Activated T-cell treated with anti-CD3 and anti-CD28 coated beads, Interleukin-2, amount 50 U/mL, for 24 hours (primary cell): ENCODE results near the gene TRAPPC8.
"Not testable (repeated sequence)": the region's sequence is repeated elsewhere in the genome, so short reads cannot be mapped to it uniquely, and the experiment has no call there.

ENCODE experiments used
- DNase-seq: peaks from one replicate; pipeline ENCODE4 v3.0.0-alpha.2; 2020
- H3K27ac Mint-ChIP-seq: 2 replicates; pipeline ENCODE4 v1.8.0; 2020; ENCODE audit warnings: mild to moderate bottlenecking, mixed read lengths
- H3K27me3 Mint-ChIP-seq: 2 replicates; pipeline ENCODE4 v1.8.0; 2020; ENCODE audit warnings: mixed read lengths
- H3K36me3 Mint-ChIP-seq: 2 replicates; pipeline ENCODE4 v1.8.0; 2020; ENCODE audit warnings: low read depth, mixed read lengths
- H3K4me1 Mint-ChIP-seq: 2 replicates; pipeline ENCODE4 v1.8.0; 2020; ENCODE audit warnings: low read depth, mixed read lengths
- H3K4me3 Mint-ChIP-seq: 2 replicates; pipeline ENCODE4 v1.8.0; 2020; ENCODE audit warnings: mild to moderate bottlenecking, moderate library complexity, mixed read lengths
- H3K9me3 Mint-ChIP-seq: 2 replicates; pipeline ENCODE4 v1.8.0; 2020; ENCODE audit warnings: mixed read lengths

TRAPPC8 gene

DNA sequence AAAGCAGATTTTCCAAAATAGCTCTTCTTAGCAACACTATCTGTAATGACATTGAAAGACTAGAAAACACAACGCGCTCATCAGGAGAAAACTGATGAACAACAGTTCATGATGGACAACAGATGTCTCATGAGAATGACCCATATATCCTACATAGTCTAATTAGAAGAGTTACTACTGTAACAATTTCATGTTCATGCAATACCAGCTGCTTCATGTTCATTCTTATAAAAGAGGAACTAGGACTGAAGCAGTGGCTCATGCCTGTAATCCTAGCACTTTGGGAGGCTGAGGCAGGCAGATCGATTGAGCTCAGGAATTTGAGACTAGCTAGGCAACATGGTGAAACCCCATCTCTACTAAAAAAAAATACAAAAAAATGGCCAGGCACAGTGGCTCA lies 22.7 kb downstream of the TRAPPC8 start:
- peaks cover 68% of the 10 kb centered on the region for H3K36me3 Mint-ChIP-seq
- H3K4me1 Mint-ChIP-seq: peaks cover 12% of the 10 kb centered on the region

DNA sequence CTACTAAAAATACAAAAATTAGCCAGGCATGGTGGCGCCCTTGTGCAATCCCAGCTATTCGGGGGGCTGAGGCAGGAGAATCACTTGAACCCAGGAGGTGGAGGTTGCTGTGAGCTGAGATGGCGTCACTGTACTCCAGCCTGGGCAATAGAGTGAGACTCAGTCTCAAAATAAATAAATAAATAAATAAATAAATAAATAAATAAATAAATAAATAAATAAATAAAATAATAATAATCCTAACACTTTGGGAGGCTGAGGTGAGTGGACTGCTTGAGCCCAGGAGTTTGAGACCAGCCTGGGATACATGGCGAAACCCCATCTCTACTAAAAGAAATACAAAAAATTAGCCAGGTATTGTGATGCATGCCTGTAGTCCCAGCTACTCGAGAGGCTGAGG lies 23.6 kb downstream of the TRAPPC8 start:
- not testable (repeated sequence) for H3K27me3 Mint-ChIP-seq, H3K4me3 Mint-ChIP-seq, H3K9me3 Mint-ChIP-seq, DNase-seq, H3K27ac Mint-ChIP-seq
- Mint-ChIP-seq H3K4me1 (peaks cover 12% of the 10 kb centered on the region), H3K36me3 (peaks cover 67% of the 10 kb centered on the region)

More for the DNA sequence above, 22.7 kb downstream of the TRAPPC8 start:
- Mint-ChIP-seq H3K4me3 (no peak overlapping the region), H3K9me3 (no peaks in the 10 kb centered on the region), H3K27ac (no peak overlapping the region), H3K27me3 (no peaks in the 10 kb centered on the region)
- no peak for DNase-seq

DNA sequence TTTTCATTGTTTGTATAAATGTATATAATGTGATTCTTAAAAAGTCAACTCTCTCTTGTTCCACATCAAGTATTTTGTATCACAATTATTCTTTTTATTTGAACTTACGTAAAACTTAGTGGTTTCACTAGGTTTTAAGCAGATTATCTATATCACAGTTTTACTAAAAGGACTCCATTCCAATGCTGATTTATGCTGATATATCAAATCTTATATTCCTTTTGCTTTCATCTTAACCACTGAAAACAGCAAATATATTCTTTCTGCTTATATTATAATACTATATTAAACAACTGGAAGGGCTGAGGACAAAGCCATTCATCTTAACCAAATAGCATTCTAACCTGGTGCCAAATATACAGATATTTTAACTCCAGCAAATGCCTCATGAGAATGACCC lies 24.2 kb downstream of the TRAPPC8 start:
- DNase-seq: no peak
- H3K27me3 Mint-ChIP-seq: no peaks in the 10 kb centered on the region
- no peak overlapping the region for H3K4me3 Mint-ChIP-seq
- H3K4me1 Mint-ChIP-seq: peaks cover 12% of the 10 kb centered on the region
- H3K9me3 Mint-ChIP-seq: no peaks in the 10 kb centered on the region
- peaks cover 70% of the 10 kb centered on the region for H3K36me3 Mint-ChIP-seq
- no peak overlapping the region for H3K27ac Mint-ChIP-seq

DNA sequence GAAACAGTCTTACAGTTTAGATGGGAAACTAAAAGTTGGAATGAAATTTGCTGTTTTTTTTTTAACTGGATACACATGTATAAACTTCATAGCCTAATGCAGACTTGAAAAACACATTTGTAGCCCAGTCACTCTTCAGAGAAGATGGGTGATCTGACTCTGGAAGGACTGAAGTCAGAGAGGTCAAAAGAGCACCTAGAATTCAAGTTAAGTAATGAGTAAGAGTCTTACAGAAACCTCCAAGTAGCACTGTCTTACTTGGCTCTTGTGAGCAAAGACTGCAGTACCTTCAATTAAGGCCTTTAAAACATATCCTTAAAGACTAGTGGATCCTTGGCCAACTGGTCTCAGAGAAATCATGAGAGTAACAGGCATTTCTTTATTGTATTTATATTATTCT lies 41.9 kb downstream of the TRAPPC8 start:
- H3K4me1 Mint-ChIP-seq: peaks cover under 1% of the 10 kb centered on the region
- peaks cover 82% of the 10 kb centered on the region for H3K36me3 Mint-ChIP-seq
- no peaks in the 10 kb centered on the region for H3K9me3 Mint-ChIP-seq
- no peak overlapping the region for H3K4me3 Mint-ChIP-seq
- no peak for DNase-seq
- H3K27me3 Mint-ChIP-seq: no peaks in the 10 kb centered on the region
- no peak overlapping the region for H3K27ac Mint-ChIP-seq

DNA sequence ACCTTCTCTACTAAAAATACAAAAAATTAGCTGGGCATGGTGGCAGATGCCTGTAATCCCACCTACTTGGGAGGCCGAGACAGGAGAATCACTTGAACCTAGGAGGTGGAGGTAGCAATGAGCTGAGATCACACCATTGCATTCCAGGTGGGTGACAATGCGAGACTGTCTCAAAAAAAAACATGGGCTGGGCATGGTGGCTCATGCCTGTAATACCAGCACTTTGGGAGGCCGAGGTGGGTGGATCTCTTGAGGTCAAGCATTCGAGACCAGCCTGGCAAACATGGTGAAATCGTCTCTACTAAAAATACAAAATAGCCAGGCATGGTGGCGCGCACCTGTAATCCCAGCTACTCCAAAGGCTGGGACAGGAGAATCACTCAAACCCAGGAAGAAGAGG lies 43.2 kb downstream of the TRAPPC8 start:
- DNase-seq, H3K27ac Mint-ChIP-seq, H3K4me3 Mint-ChIP-seq, H3K4me1 Mint-ChIP-seq, H3K27me3 Mint-ChIP-seq, H3K9me3 Mint-ChIP-seq: not testable (repeated sequence)
- peaks cover 81% of the 10 kb centered on the region for H3K36me3 Mint-ChIP-seq

DNA sequence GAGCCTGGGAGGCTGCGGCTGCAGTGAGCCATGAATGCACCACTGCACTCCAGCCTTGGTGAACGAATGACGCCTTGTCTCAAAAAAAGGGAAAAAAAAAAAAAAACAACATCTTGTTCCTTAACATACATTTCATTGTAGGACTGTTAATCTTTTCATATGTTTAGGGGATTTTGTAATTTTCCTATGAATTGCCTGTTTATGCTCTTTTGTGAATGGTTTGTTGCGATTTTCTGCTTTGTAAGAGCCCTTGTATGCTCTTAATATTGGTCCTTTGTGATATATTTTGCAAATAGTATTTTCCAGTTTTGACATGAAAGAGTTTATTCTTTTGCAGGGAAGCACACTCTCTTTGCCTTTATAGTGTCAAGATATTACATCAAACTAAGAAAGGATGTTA lies 50.0 kb downstream of the TRAPPC8 start:
- no peaks in the 10 kb centered on the region for H3K9me3 Mint-ChIP-seq
- H3K27me3 Mint-ChIP-seq: no peaks in the 10 kb centered on the region
- DNase-seq: no peak
- peaks cover 3% of the 10 kb centered on the region for H3K4me1 Mint-ChIP-seq
- no peak overlapping the region for H3K4me3 Mint-ChIP-seq
- no peak overlapping the region for H3K27ac Mint-ChIP-seq
- H3K36me3 Mint-ChIP-seq: peaks cover 83% of the 10 kb centered on the region

DNA sequence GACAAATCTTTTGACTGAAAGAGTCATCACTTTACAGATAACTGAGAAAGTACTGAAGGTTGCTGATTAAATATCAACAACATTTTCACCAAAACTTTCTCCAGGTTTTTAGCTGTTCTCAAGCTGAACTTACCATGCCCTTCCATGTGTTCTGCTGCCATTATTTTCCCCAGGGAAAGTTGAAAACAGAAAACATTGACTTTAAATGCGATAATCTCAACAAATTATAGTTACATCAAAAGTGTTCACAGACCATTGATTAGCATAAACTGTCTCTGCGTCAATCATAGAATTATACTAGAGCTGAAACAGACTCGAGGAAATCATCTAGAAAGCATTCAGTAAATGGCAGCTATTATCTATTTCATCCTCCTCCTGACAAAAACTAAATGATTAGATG lies 51.4 kb downstream of the TRAPPC8 start:
- no peak overlapping the region for H3K4me3 Mint-ChIP-seq
- H3K36me3 Mint-ChIP-seq: peaks cover 89% of the 10 kb centered on the region
- no peaks in the 10 kb centered on the region for H3K9me3 Mint-ChIP-seq
- no peak for DNase-seq
- peaks cover 3% of the 10 kb centered on the region for H3K4me1 Mint-ChIP-seq
- no peak overlapping the region for H3K27ac Mint-ChIP-seq
- no peaks in the 10 kb centered on the region for H3K27me3 Mint-ChIP-seq

DNA sequence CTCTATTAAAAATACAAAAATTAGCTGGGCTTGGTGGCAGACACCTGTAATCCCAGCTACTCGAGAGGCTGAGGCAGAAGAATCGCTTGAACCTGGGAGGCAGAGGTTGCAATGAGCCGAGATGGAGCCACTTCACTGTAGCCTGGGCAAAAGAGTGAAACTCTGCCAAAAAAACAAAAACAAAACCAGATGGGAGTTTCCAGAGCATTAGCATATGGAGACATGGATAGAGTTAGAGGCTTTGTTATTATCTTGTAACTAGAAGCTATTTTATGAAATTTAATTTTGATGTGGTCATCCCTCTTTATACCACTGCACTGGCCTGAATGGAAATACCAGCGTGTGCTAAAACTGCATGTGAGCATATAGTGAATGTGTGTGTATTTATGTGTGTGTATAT lies 58.9 kb downstream of the TRAPPC8 start:
- Mint-ChIP-seq H3K36me3 (peaks cover 86% of the 10 kb centered on the region), H3K27me3 (no peaks in the 10 kb centered on the region), H3K27ac (no peak overlapping the region), H3K4me3 (no peak overlapping the region), H3K9me3 (peaks cover 13% of the 10 kb centered on the region), H3K4me1 (peaks cover 13% of the 10 kb centered on the region)
- DNase-seq: no peak

DNA sequence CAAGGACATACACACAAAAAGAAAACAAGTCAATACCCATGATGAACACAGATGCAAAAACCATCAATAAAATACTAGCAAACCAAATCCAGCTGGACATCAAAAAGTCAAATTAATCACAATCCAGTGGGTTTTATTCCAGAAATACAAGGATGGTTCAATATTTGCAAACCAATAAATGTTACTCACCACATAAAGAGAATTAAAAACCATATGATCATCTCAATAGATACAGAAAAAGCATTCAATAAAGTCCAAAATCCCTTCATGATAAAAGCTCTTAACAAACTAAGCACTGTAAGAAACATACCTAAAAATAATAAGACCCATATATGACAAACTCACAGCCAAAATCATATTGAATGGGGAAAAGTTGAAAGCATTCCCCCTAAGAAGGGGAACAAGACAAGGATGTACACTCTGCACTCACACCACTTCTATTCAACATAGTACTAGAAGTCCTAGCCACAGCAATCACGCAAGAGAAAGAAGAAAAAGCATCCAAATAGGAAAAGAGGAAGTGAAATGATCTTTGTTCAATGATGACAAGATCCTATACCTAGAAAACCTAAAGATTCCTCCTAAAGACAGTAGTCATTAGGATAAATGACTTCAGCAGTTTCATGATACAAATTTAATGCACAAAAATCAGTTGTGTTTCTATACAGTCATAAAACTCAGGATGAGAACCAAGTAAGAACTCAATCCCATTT lies 62.6 kb downstream of the TRAPPC8 start:
- Mint-ChIP-seq H3K27me3 (no peaks in the 10 kb centered on the region), H3K36me3 (peaks cover 83% of the 10 kb centered on the region), H3K9me3 (peaks cover 13% of the 10 kb centered on the region), H3K27ac (no peak overlapping the region), H3K4me3 (no peak overlapping the region), H3K4me1 (peaks cover 13% of the 10 kb centered on the region)
- DNase-seq: no peak

DNA sequence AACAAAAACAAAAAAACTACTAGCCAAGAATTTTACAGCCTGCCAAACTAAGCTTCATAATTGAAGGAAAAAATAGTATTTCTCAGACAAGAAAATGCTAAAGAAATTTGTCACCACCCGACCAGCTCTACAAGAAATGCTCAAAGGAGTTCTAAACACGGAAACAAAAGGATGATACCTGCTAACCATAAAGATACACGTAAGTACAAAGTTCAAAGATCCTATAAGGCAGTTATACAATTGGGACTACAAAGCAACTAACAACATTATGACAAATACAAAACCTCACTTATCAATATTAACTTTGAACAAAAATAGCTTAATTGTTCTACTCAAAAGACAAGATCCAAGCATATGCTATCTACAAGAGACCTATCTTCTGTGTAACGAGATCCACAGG lies 64.6 kb downstream of the TRAPPC8 start:
- DNase-seq: no peak
- H3K4me3 Mint-ChIP-seq: no peak overlapping the region
- no peaks in the 10 kb centered on the region for H3K27me3 Mint-ChIP-seq
- H3K36me3 Mint-ChIP-seq: peaks cover 85% of the 10 kb centered on the region
- peaks cover 13% of the 10 kb centered on the region for H3K4me1 Mint-ChIP-seq
- peaks cover 13% of the 10 kb centered on the region for H3K9me3 Mint-ChIP-seq
- H3K27ac Mint-ChIP-seq: no peak overlapping the region

DNA sequence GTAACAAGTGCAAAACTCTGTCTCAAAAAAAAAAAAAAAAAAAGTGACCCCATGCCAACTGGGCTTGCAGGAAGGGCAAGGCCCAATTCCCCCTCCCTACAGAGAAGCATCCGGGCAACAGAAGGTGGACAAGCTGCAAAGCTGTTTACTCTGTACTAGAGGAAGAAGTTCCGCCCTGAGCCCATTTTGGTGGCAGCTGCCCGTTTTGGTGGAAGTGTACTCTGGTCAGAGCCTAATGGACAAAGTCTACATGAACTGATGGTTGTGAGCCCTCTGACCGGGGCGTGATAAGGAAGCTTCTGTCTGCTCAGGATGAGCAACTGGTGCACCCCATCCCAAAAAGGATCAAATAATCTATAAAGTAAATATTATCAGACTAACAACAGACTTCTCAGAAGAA lies 65.0 kb downstream of the TRAPPC8 start:
- Mint-ChIP-seq H3K9me3 (peaks cover 13% of the 10 kb centered on the region), H3K36me3 (peaks cover 85% of the 10 kb centered on the region), H3K27ac (no peak overlapping the region), H3K4me1 (peaks cover 13% of the 10 kb centered on the region), H3K27me3 (no peaks in the 10 kb centered on the region), H3K4me3 (no peak overlapping the region)
- DNase-seq: no peak

DNA sequence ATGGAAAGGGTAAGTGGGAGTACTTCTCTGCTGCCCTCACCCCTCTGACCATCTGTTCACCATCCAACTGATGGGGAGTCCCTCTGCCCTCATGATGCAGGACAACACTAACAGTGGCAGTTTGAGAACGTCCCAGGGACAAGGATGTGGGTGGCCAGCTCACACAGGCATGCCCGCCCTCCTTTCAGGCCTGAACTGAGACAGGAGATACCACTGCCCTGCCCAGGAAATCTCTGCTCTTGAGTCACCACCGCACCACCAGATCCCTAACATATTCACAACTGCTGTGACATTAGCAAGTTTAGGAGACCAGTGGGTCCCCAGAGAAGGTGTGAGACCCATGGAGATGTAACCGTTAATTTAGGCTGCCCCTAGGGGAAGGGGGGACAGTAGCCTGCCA lies 66.2 kb downstream of the TRAPPC8 start:
- Mint-ChIP-seq H3K27me3 (no peaks in the 10 kb centered on the region), H3K4me3 (no peak overlapping the region), H3K27ac (peak overlapping the region; percentile 50), H3K4me1 (peaks cover 13% of the 10 kb centered on the region), H3K36me3 (peaks cover 87% of the 10 kb centered on the region), H3K9me3 (peaks cover 10% of the 10 kb centered on the region)
- no peak for DNase-seq

DNA sequence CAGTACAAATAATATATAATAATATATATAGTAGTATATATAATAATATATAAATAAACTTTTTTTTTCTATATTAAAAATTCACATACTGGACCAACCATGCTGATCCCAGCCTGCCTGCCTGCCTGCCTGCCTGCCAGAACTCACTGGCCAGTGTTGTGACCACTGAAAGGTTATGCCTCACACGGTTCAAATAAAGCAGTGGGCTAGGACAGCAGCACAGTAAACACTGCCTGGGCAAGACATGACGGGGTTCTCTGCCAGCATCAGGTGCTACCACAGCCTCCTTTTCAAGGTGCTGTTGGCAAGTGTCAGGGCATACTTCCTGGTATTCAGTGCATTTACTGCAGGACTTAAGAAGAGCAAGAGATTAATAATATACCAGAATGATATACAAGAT lies 67.6 kb downstream of the TRAPPC8 start:
- DNase-seq: no peak
- peaks cover 8% of the 10 kb centered on the region for H3K4me1 Mint-ChIP-seq
- H3K27me3 Mint-ChIP-seq: no peaks in the 10 kb centered on the region
- H3K27ac Mint-ChIP-seq: no peak overlapping the region
- H3K36me3 Mint-ChIP-seq: peaks cover 86% of the 10 kb centered on the region
- H3K4me3 Mint-ChIP-seq: no peak overlapping the region
- H3K9me3 Mint-ChIP-seq: peaks cover 3% of the 10 kb centered on the region

DNA sequence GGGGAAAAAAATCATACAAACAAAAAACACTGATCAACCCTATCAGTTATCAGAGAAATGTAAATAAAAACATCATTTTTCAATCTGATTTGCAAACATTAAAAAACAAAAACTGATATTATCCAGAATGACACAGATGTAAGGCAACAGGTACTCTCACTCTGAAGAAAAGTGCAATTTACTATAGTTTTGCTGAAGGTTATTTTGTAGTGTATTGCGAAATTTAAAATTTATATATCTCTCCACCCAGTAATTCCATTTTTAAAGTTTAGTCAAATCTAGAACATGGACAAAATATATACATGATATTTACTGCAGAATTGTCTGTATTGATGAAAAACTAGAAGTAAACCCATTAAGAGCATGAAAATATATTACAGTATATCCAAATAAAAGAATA lies 79.8 kb downstream of the TRAPPC8 start:
- Mint-ChIP-seq H3K4me3 (no peak overlapping the region), H3K9me3 (no peaks in the 10 kb centered on the region), H3K27ac (no peak overlapping the region), H3K27me3 (no peaks in the 10 kb centered on the region), H3K4me1 (no peaks in the 10 kb centered on the region), H3K36me3 (peaks cover 81% of the 10 kb centered on the region)
- no peak for DNase-seq

DNA sequence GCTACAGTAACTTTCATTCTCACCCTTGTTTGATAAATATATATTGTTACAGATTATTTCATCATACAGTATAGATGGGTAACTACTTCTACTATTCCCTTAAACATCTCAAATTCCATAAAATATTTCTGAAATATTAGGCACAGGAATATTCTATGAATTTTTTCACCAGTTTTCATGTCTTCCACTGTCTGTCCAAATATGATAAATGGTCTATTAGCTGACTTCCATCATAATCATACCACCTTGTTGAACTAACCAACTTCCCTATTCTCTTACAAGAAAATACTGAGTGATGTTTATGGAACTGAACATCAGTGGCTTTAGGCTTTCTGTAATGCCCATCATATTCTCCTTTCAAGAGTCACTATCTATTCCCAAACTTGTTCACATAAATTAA lies 82.4 kb downstream of the TRAPPC8 start:
- H3K36me3 Mint-ChIP-seq: peaks cover 85% of the 10 kb centered on the region
- no peaks in the 10 kb centered on the region for H3K4me1 Mint-ChIP-seq
- H3K9me3 Mint-ChIP-seq: no peaks in the 10 kb centered on the region
- no peak overlapping the region for H3K4me3 Mint-ChIP-seq
- H3K27me3 Mint-ChIP-seq: no peaks in the 10 kb centered on the region
- DNase-seq: no peak
- no peak overlapping the region for H3K27ac Mint-ChIP-seq
